HUES64 (cell line): ENCODE measurements around the gene PPP1R9B. TPM values are rescaled to one million over a fixed set of nuclear protein-coding genes. Genes with fewer than 3 reads are reported as not detected.

Experiments
- H3K27ac ChIP-seq: 2 replicates; pipeline ENCODE4 v1.7.0; 2013; ENCODE audit warnings: low read depth, low read length, inconsistent platforms
- H3K27me3 ChIP-seq: 2 replicates; pipeline ENCODE4 v1.6.1; 2013; ENCODE audit warnings: mild to moderate bottlenecking, low read length; ENCODE audit not compliant: insufficient read depth
- H3K36me3 ChIP-seq: 2 replicates; pipeline ENCODE4 v1.6.1; 2013; ENCODE audit warnings: mild to moderate bottlenecking, low read length; ENCODE audit not compliant: insufficient read depth
- H3K4me1 ChIP-seq: 2 replicates; pipeline ENCODE4 v1.6.1; 2013; ENCODE audit warnings: mild to moderate bottlenecking, low read length, moderate library complexity; ENCODE audit not compliant: insufficient read depth
- H3K4me3 ChIP-seq: 2 replicates; pipeline ENCODE4 v1.5.1; 2013; ENCODE audit warnings: mild to moderate bottlenecking, low read length, moderate library complexity
- H3K9ac ChIP-seq: 2 replicates; pipeline ENCODE4 v1.6.1; 2013; ENCODE audit warnings: mild to moderate bottlenecking, low read depth, low read length
- H3K9me3 ChIP-seq: 2 replicates; pipeline ENCODE4 v1.6.1; 2013; ENCODE audit warnings: low read depth, low read length; ENCODE audit not compliant: insufficient read depth
- WGBS: fragments of 150-250, 120-280 bp; methylation state at CpG from one replicate; pipeline ENCODE4 v1.1.7; 2013; ENCODE audit warnings: missing lambda C conversion rate; 5-methylcytosine and 5-hydroxymethylcytosine counted together
- polyA plus RNA-seq, 2 experiments: library from polyadenylated mRNA; stranded (reverse); fragments of 50-300 nt; gene quantifications; one replicate each; pipeline ENCODE4 v1.2.3, GENCODE V29; 2013

PPP1R9B gene, protein sequence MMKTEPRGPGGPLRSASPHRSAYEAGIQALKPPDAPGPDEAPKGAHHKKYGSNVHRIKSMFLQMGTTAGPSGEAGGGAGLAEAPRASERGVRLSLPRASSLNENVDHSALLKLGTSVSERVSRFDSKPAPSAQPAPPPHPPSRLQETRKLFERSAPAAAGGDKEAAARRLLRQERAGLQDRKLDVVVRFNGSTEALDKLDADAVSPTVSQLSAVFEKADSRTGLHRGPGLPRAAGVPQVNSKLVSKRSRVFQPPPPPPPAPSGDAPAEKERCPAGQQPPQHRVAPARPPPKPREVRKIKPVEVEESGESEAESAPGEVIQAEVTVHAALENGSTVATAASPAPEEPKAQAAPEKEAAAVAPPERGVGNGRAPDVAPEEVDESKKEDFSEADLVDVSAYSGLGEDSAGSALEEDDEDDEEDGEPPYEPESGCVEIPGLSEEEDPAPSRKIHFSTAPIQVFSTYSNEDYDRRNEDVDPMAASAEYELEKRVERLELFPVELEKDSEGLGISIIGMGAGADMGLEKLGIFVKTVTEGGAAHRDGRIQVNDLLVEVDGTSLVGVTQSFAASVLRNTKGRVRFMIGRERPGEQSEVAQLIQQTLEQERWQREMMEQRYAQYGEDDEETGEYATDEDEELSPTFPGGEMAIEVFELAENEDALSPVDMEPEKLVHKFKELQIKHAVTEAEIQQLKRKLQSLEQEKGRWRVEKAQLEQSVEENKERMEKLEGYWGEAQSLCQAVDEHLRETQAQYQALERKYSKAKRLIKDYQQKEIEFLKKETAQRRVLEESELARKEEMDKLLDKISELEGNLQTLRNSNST
- polyA plus RNA-seq (2013, experiment 1 of 2) = 10.4 TPM
- polyA plus RNA-seq (2013, experiment 2 of 2) = 12.4 TPM

DNA sequence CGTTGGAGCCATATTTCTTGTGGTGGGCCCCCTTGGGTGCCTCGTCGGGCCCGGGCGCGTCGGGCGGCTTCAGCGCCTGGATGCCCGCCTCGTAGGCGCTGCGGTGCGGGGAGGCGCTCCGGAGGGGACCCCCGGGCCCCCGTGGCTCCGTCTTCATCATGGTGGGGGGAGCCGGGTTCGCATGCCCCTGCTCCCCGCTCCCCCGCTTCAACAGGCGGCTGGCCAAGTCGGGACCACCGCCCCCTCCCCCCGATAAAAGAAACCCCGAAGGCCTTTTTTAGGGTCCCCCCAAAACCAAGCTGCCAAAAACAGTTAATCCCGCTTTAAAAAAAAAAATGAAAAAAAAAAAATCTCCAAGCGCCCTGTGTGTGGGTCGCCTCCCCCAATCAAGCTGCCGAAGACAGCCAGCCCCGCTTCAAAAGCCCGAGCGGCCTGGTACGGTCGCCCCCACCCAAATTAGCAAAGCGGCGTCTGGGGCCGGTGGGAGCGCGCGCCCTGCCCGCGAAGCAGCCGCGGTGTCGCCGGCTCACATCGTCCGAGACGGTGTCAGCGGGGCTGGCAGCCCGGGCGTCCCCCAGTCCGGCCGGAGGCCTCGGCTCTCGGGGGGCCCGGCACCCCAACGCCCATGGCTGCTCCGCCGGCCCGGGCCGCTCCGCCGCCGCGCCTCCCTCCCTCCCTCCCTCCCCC is at the start of gene PPP1R9B:
Gene PPP1R9B, minus strand, starts transcription at position 324 of the 687 bp plus-strand sequence. Its CDS starts 164 bp downstream, at position 160.
- Histone ChIP-seq H3K27me3 (peaks cover 17% of the 10 kb centered on the region), H3K9ac (peak within 1 kb of the TSS; percentile 41), H3K36me3 (no peaks in the 10 kb centered on the region), H3K27ac (peak within 1 kb of the TSS; percentile 69; the same call in 1 of the 2 replicates), H3K4me3 (peak within 1 kb of the TSS; percentile 69), H3K9me3 (no peaks in the 10 kb centered on the region), H3K4me1 (peaks cover 24% of the 10 kb centered on the region)
- under 1% methylated on average over 69 of the region's 69 CpGs for WGBS

DNA sequence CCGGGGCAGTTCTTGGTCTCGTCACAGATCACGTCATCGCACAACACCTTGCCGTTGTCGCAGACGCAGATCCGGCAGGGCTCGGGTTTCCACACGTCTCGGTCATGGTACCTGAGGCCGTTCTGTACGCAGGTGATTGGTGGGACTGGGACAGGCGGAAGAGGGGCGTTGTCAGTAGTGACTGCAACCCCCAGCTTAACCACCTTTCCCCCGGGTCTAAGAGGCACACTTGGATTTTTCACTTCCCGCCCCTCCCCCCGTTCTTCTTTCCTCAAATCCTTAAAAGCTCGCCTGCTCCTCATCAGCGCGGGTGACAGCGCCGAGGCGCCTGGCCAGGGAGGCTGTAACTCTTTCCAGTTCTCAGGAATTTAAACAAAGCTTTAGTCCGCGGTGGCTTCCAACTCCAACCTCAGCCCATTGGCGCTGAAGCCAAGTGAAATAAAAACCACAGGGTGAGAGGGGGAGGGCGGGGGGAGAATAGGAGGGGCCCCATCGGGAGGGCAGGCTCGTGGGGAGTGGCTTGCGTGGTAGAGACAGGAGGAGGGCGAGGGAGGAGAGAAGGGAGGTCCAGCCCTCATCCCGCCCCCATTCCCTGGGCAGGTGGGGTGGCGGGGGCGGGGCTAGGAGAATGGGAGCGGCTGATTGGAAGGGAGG is 49.5 kb upstream of the PPP1R9B start:
- Histone ChIP-seq H3K36me3 (peaks cover 40% of the 10 kb centered on the region), H3K9me3 (no peaks in the 10 kb centered on the region), H3K27ac (peak overlapping the region; percentile 32; the same call in 1 of the 2 replicates), H3K4me3 (peak overlapping the region; percentile 71), H3K4me1 (0 out of 2 replicates have a peak, but pooled peaks cover 1% of the 10 kb centered on the region), H3K9ac (peak overlapping the region; percentile 26; the same call in 1 of the 2 replicates), H3K27me3 (peaks cover 30% of the 10 kb centered on the region)
- WGBS = 1% methylated on average over 33 of the region's 36 CpGs

DNA sequence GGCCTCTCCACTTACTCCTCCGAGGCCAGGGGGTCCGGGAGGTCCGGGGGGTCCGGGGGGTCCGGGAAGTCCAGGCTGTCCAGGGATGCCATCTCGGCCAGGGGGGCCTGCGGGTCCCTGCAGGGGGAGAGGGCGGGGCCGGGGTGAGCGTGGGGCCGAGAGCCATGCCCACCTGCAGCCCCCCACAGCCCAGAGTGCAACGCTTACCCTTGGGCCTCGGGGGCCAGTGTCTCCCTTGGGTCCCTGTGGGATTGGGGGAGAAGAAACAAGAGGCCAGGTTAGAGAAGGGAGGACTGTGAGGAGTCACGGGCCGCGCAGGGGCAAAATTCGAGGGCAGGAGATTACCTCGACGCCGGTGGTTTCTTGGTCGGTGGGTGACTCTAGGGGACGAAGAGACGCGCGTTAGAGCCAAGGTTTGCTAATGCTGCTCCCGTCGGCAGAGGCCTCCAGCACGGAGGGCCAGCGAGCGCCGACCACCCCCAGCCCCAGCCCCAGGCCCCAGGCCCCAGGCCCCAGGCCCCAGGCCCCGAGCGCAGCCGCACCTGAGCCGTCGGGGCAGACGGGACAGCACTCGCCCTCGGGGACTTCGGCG is 48.8 kb upstream of the PPP1R9B start:
- Histone ChIP-seq H3K36me3 (peaks cover 46% of the 10 kb centered on the region), H3K27ac (0 out of 2 replicates have a peak overlapping the region, but pooled peaks have one; percentile 32), H3K4me1 (no peaks in the 10 kb centered on the region), H3K9me3 (no peaks in the 10 kb centered on the region), H3K4me3 (peak overlapping the region; percentile 71), H3K9ac (peak overlapping the region; percentile 42; the same call in 1 of the 2 replicates), H3K27me3 (peaks cover 30% of the 10 kb centered on the region)
- WGBS = 40% methylated on average over 41 of the region's 41 CpGs

DNA sequence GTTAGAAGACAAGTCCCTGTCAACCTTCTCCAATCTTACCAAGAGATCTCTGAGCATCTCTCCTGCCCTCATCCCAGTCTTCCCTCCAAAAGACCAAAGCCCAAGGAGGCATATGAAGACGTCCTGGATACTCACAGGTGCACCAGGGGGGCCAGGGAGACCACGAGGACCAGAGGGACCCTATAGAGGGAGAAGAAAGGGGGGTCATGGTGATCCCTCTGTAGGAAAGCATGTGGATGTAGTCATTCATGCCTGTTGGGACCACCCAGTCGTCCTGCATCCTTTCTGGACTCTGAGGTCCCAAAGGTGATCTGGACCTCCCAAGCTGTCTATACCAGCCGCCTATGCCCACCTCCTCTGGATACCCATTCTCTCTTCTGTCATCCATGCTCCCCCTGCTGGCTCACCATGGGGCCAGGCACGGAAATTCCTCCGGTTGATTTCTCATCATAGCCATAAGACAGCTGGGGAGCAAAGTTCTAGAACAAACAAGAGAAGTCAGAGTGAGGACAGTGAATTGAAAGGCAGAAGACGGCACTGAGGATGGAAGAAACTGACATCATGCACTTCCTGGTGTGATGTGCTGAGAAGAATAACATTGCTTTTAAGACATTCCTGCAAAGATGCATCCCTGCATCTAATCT is 47.7 kb upstream of the PPP1R9B start:
- peak overlapping the region; percentile 11; the same call in 1 of the 2 replicates for H3K4me3 ChIP-seq
- peaks cover 22% of the 10 kb centered on the region for H3K27me3 ChIP-seq
- peaks cover 57% of the 10 kb centered on the region for H3K36me3 ChIP-seq
- H3K27ac ChIP-seq = no peak overlapping the region
- WGBS = 65% methylated on average over 7 of the region's 7 CpGs
- H3K4me1 ChIP-seq = no peaks in the 10 kb centered on the region
- no peak overlapping the region for H3K9ac ChIP-seq
- H3K9me3 ChIP-seq = no peaks in the 10 kb centered on the region

DNA sequence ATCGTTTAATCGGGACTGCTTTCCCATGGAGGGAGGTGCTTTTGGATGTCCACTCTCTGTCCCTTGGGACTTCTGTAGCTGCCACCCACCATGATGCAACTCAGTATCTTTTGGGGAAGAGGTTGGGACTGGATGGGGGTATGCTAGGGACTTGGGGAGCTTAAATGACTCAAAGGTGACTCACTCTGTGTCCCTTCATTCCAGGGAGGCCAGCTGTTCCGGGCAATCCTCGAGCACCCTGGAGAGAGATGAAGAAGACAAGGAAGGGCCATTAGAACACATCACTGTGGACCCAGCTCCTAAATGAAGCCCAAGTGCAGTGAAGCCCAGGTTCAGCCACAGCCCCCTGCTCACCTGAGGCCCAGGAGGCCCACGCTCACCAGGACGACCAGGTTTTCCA is 46.3 kb upstream of the PPP1R9B start:
- Histone ChIP-seq H3K9ac (no peak overlapping the region), H3K4me3 (no peak overlapping the region), H3K27ac (no peak overlapping the region), H3K4me1 (no peaks in the 10 kb centered on the region), H3K9me3 (no peaks in the 10 kb centered on the region), H3K36me3 (peaks cover 71% of the 10 kb centered on the region), H3K27me3 (peaks cover 11% of the 10 kb centered on the region)
- WGBS = 90% methylated on average over 6 of the region's 6 CpGs

DNA sequence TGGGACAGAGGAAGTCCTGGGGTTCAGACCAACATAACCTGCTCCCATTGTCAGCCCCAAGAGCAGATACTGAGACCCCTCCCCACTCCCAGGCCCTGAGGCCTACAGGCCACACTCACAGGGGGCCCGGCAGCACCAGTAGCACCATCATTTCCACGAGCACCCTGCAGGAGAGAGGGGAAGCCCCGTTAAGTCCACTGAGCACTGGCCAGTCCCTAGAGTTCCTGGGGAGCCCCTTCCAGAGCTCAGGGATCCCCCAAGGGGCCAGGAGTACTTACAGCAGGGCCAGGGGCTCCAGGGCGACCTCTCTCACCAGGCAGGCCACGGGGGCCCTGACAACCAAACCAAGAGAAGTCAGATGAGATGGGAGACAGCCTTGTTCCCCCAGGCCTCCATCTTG is 45.6 kb upstream of the PPP1R9B start:
- peaks cover 78% of the 10 kb centered on the region for H3K36me3 ChIP-seq

DNA sequence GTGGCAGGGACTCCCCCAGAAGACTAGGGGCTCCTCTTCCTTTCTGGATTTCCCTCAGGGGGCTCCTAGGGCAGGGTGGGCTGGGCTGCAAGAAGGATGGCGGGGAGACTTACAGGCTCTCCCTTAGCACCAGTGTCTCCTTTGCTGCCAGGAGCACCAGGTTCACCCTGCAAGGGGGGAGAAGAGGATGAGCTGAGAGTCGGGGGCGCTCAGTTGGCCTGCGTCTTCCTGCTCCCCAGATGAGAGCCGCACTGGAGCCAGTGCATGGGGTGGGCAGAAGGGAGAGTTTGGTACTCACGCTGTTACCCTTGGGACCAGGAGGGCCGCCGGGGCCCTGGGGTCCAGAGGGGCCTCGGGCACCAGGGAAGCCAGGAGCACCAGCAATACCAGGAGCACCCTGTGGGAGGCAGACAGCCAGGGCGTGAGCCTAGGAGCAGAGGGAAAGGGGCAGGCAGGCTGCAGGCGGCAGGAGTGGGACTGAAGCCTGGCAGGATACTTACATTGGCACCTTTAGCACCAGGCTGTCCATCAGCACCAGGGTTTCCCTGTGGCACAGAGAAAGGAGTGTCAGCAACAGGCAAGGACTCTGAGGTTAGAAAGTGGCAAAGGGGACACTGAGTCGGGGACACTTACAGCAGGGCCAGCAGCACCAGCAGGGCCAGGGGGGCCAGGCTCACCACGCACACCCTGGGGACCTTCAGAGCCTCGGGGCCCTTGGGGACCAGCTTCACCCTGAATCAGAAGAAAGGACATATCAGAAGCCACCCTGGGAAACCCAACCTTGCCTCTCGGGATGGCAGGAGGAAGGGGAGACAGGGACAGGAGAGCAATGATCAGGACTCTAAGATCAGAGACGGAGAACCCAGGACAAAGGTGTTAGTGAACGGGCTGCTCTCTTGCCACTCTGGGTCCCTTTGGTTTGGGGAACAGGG is 44.7 kb upstream of the PPP1R9B start:
- Histone ChIP-seq H3K9me3 (no peaks in the 10 kb centered on the region), H3K4me1 (no peaks in the 10 kb centered on the region), H3K4me3 (no peak overlapping the region), H3K9ac (no peak overlapping the region), H3K27ac (no peak overlapping the region), H3K27me3 (no peaks in the 10 kb centered on the region), H3K36me3 (peaks cover 86% of the 10 kb centered on the region)
- WGBS = 92% methylated on average over 17 of the region's 17 CpGs

More for the DNA sequence above, 45.6 kb upstream of the PPP1R9B start:
- H3K9ac ChIP-seq = no peak overlapping the region
- H3K27ac ChIP-seq = no peak overlapping the region
- 92% methylated on average over 5 of the region's 5 CpGs for WGBS
- no peaks in the 10 kb centered on the region for H3K9me3 ChIP-seq
- H3K27me3 ChIP-seq = peaks cover 3% of the 10 kb centered on the region
- H3K4me1 ChIP-seq = no peaks in the 10 kb centered on the region
- no peak overlapping the region for H3K4me3 ChIP-seq

DNA sequence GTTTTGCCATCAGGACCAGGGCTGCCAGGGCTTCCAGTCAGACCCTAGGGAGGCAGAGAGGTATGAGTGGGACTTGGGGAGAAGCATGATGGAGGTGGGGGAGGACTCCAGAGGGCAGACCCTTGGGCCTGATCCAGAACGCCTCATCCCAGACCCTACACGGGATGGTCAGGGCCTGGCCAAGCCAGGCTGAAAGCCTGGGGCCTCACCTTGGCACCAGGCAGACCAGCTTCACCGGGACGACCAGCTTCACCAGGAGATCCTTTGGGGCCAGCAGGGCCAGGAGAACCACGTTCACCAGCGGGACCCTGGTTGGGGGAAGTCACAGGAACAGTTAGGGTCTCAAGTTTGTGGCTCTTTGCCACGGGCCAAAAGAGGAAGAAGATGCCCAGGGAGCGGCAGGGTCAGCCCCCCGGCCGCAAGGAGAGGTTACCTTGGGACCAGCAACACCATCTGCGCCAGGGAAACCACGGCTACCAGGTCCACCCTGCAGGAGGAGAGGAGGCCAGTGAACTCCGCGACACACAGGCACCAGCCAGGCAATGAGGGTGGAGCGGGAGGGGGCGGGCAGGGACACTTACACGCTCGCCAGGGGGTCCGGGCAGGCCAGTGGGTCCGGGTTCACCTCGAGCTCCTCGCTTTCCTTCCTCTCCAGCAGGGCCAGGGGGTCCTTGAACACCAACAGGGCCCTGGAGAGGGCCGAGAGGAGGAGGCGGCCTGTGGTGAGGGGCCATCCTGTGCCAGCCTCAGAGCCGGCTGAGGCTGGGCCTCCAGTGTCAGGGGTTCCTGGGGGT is 43.9 kb upstream of the PPP1R9B start:
- H3K9ac ChIP-seq = no peak overlapping the region
- no peak overlapping the region for H3K27ac ChIP-seq

More for the DNA sequence above, 43.9 kb upstream of the PPP1R9B start:
- peaks cover 95% of the 10 kb centered on the region for H3K36me3 ChIP-seq
- no peaks in the 10 kb centered on the region for H3K4me1 ChIP-seq
- WGBS = 90% methylated on average over 25 of the region's 25 CpGs
- H3K9me3 ChIP-seq = no peaks in the 10 kb centered on the region
- no peak overlapping the region for H3K4me3 ChIP-seq
- H3K27me3 ChIP-seq = no peaks in the 10 kb centered on the region
